Gastrocnemius medialis (tissue), 4 donors: ENCODE measurements around the gene WDR38. TPM values are rescaled to one million over a fixed set of nuclear protein-coding genes. Genes with fewer than 3 reads are reported as not detected.

Experiments used
- ATAC-seq, 2 donors: fragments of 150-250 bp; one replicate each; pipeline ENCODE4 v1.9.1; 2016
- DNase-seq, 2 donors: peaks; one replicate each; pipeline ENCODE4 v3.0.0-alpha.2; 2019
- H3K27ac ChIP-seq, 4 donors: fragments of 200-600 bp; sonication (generic); 1 replicate in 1 of 4; 2 replicates in 3 of 4; pipeline ENCODE4 v1.5.1; 2016 to 2018; ENCODE audit warnings: mild to moderate bottlenecking in 2 of 4, moderate library complexity in 1 of 4
- H3K27me3 ChIP-seq, 3 donors: fragments of 200-600 bp; sonication (generic) in 2 of 3; 1 replicate in 1 of 3; 2 replicates in 2 of 3; pipeline versions ENCODE4 v1.5.1 to v1.6.0; 2016 to 2019; ENCODE audit warnings: mild to moderate bottlenecking in 1 of 3, moderate library complexity in 1 of 3
- H3K36me3 ChIP-seq, 2 donors: fragments of 200-600 bp; sonication (generic) in 1 of 2; one replicate each; pipeline ENCODE4 v1.5.1; 2017 to 2018
- H3K4me1 ChIP-seq, 2 donors: fragments of 200-600 bp; sonication (generic) in 1 of 2; one replicate each; pipeline ENCODE4 v1.5.1; 2016 to 2017; ENCODE audit warnings: mild to moderate bottlenecking in 2 of 2
- H3K4me3 ChIP-seq, 4 donors: fragments of 200-600 bp; sonication (generic) in 3 of 4; 1 replicate in 1 of 4; 2 replicates in 3 of 4; pipeline ENCODE4 v1.5.1; 2016 to 2019; ENCODE audit warnings: mild to moderate bottlenecking in 2 of 4
- H3K9me3 ChIP-seq, 3 donors: fragments of 200-600 bp; sonication (generic) in 2 of 3; 1 replicate in 1 of 3; 2 replicates in 2 of 3; pipeline ENCODE4 v1.5.1; 2016 to 2019
- CTCF ChIP-seq, 5 experiments: fragments of 450-650 bp in 3 of 5; fragments of 200-600 bp in 2 of 5; sonication (generic) in 2 of 5; IDR thresholded peaks in 4 of 5; conservative IDR thresholded peaks in 1 of 5; 1 replicate in 4 of 5; 2 replicates in 1 of 5; pipeline ENCODE4 v1.5.1; 2016 to 2019; ENCODE audit warnings: antibody characterized with exemption in 5 of 5, mild to moderate bottlenecking in 3 of 5, moderate library complexity in 3 of 5
- POLR2A ChIP-seq, 2 donors: fragments of 450-650 bp; IDR thresholded peaks; one replicate each; pipeline ENCODE4 v1.6.1; 2017; ENCODE audit warnings: antibody characterized with exemption in 2 of 2, mild to moderate bottlenecking in 2 of 2, moderate library complexity in 2 of 2
- in situ Hi-C, 4 donors: fragments of 200-750 bp; cut with MboI; loops; one replicate each; pipeline versions ENCODE4 v1.15.0 to v1.8.0; 2017; ENCODE audit warnings: low sequenced_read_pairs in 4 of 4
- intact Hi-C: fragments of 100-400 bp; cut with DNase I; formaldehyde crosslinking; loops from one replicate; pipeline ENCODE4 v1.15.1; 2023; ENCODE audit warnings: low total_unique reads
- total RNA-seq, 4 donors: library from RNA; depleted of rRNA; stranded (reverse); fragments of >200 nt; gene quantifications; one replicate each; pipeline versions ENCODE4 v1.1.0 to v1.2.3, GENCODE V29; 2016

The WDR38 gene
- total RNA-seq, 4 donors from 2014 or later: not detected

- DNase-seq: no peak
- H3K36me3 ChIP-seq: peaks cover 0 to 20% of the 10 kb centered on the region in 2 donors
- H3K9me3 ChIP-seq: no peaks in the 10 kb centered on the region
- H3K4me3 ChIP-seq: peak overlapping the region; percentile 35 to 59 (median 50)
- ATAC-seq: no peak
- H3K27me3 ChIP-seq: no peaks in the 10 kb centered on the region
- peak overlapping the region in 1 of 4 donors; percentile 89 for H3K27ac ChIP-seq
- in situ Hi-C loops (loop anchor here in 2 of 4 donors (5.0 kb wide), 1 partner anchor 81 kb away; the partner anchor contains the start of gene NR6A1 (in 2 of the 2)), intact Hi-C loops (no loop called here)
- H3K4me1 ChIP-seq: peaks cover 31 to 33% of the 10 kb centered on the region in 2 donors
- TF ChIP-seq POLR2A (IDR thresholded peaks at IDR 0.05) (no peak), CTCF (IDR thresholded peaks at IDR 0.05 in 4 of 5, conservative IDR thresholded peaks at IDR 0.05 in 1 of 5) (no peak)
Measured at GRCh38 chr9:124853605-124854143, 414 bp downstream of the WDR38 start.

- Histone ChIP-seq H3K9me3 (no peaks in the 10 kb centered on the region), H3K36me3 (peaks cover 0 to 25% of the 10 kb centered on the region in 2 donors), H3K27ac (no peak overlapping the region), H3K4me1 (peaks cover 36 to 38% of the 10 kb centered on the region in 2 donors), H3K27me3 (no peaks in the 10 kb centered on the region), H3K4me3 (no peak overlapping the region)
- no peak for ATAC-seq
- DNase-seq: no peak
- in situ Hi-C loops (loop anchor here in 2 of 4 donors (5.0 kb wide), 1 partner anchor 82 kb away; the partner anchor contains the start of gene NR6A1 (in 2 of the 2)), intact Hi-C loops (no loop called here)
- TF ChIP-seq CTCF (IDR thresholded peaks at IDR 0.05 in 4 of 5, conservative IDR thresholded peaks at IDR 0.05 in 1 of 5): no peak
- TF ChIP-seq POLR2A (IDR thresholded peaks at IDR 0.05): no peak
Measured at GRCh38 chr9:124854161-124854560, 901 bp downstream of the WDR38 start.

- no peaks in the 10 kb centered on the region for H3K27me3 ChIP-seq
- intact Hi-C loops: no loop called here
- no peak overlapping the region for H3K27ac ChIP-seq
- peaks cover 39 to 42% of the 10 kb centered on the region in 2 donors for H3K4me1 ChIP-seq
- in situ Hi-C loops: loop anchor here in 3 of 4 donors (5.0 kb wide), 1 partner anchor 83 kb away; the partner anchor contains the start of gene NR6A1 (in 3 of the 3)
- TF ChIP-seq POLR2A (IDR thresholded peaks at IDR 0.05): no peak
- no peak for TF ChIP-seq CTCF (IDR thresholded peaks at IDR 0.05 in 4 of 5, conservative IDR thresholded peaks at IDR 0.05 in 1 of 5)
- no peak for ATAC-seq
- H3K4me3 ChIP-seq: no peak overlapping the region
- H3K36me3 ChIP-seq: peaks cover 0 to 31% of the 10 kb centered on the region in 2 donors
- no peaks in the 10 kb centered on the region for H3K9me3 ChIP-seq
- DNase-seq: no peak
Measured at GRCh38 chr9:124854822-124855221, 1.6 kb downstream of the WDR38 start.

- intact Hi-C loops (no loop called here), in situ Hi-C loops (loop anchor here in 1 of 4 donors (5.0 kb wide), 1 partner anchor 83 kb away; the partner anchor contains the start of gene NR6A1)
- no peaks in the 10 kb centered on the region for H3K27me3 ChIP-seq
- H3K4me3 ChIP-seq: no peak overlapping the region
- TF ChIP-seq POLR2A (IDR thresholded peaks at IDR 0.05) (no peak), CTCF (IDR thresholded peaks at IDR 0.05 in 4 of 5, conservative IDR thresholded peaks at IDR 0.05 in 1 of 5) (no peak)
- no peak overlapping the region for H3K27ac ChIP-seq
- DNase-seq (no peak), ATAC-seq (no peak)
- peaks cover 0 to 39% of the 10 kb centered on the region in 2 donors for H3K36me3 ChIP-seq
- peaks cover 44 to 49% of the 10 kb centered on the region in 2 donors for H3K4me1 ChIP-seq
- H3K9me3 ChIP-seq: no peaks in the 10 kb centered on the region
Measured at GRCh38 chr9:124855566-124855943, 2.3 kb downstream of the WDR38 start.
